H1 (cell line): Measurements from ENCODE around the gene SCGB3A1. TPM values are rescaled to one million over a fixed set of nuclear protein-coding genes. Genes with fewer than 3 reads are reported as not detected.

Experiments used
- HDAC6 ChIP-seq: IDR thresholded peaks from one replicate; pipeline ENCODE4 v1.7.1; 2012; ENCODE audit warnings: low read depth, mild to moderate bottlenecking, inconsistent platforms, low read length, moderate library complexity
- MAFK ChIP-seq: IDR thresholded peaks from 2 replicates; pipeline ENCODE4 v1.6.1; 2012; ENCODE audit warnings: low read depth, mild to moderate bottlenecking, improper control_type of control experiment, low read length
- POLR2AphosphoS5 ChIP-seq: IDR thresholded peaks from 2 replicates; pipeline ENCODE4 v1.6.1; 2011; ENCODE audit warnings: low read depth, low read length
- RAD21 ChIP-seq, 2 experiments: IDR thresholded peaks in 1 of 2; conservative IDR thresholded peaks in 1 of 2; 2 replicates each; pipeline ENCODE4 v1.6.1; 2011; ENCODE audit warnings: low read depth in 2 of 2, low read length in 2 of 2, improper control_type of control experiment in 1 of 2, inconsistent platforms in 1 of 2, mild to moderate bottlenecking in 1 of 2, moderate library complexity in 1 of 2
- SRF ChIP-seq: IDR thresholded peaks from 2 replicates; pipeline ENCODE4 v1.6.1; 2011; ENCODE audit warnings: mild to moderate bottlenecking, low read depth, low read length, moderate library complexity
- TBP ChIP-seq: IDR thresholded peaks from 2 replicates; pipeline ENCODE4 v1.6.1; 2011; ENCODE audit warnings: low read depth, low read length, improper control_type of control experiment
- TCF12 ChIP-seq: IDR thresholded peaks from 2 replicates; pipeline ENCODE4 v1.6.1; 2011; ENCODE audit warnings: low read depth, mild to moderate bottlenecking, low read length
- polyA plus RNA-seq, 7 experiments: library from polyadenylated mRNA; depleted of rRNA in 3 of 7; stranded (reverse) in 5 of 7; unstranded in 2 of 7; fragments of >200 nt in 5 of 7; fragments of 200-250 nt in 2 of 7; gene quantifications; 1 replicate in 5 of 7; 2 replicates in 1 of 7; 4 replicates in 1 of 7; pipeline versions ENCODE4 v1.2.1 to v1.2.3, GENCODE V29; 2011 to 2013; ENCODE audit warnings: missing spikeins in 2 of 7, mixed read lengths in 2 of 7
- total RNA-seq: library from RNA; stranded (reverse); fragmentation: NEBNext Ultra II Directional; extraction: Animal tissue kit (Norgen Biotek cat#: 25700); gene quantifications from 2 replicates; pipeline ENCODE4 v1.2.1, GENCODE V29; 2021
- TF ChIP-seq, protein P1 (sequence below): IDR thresholded peaks from 2 replicates; pipeline ENCODE4 v1.6.1; 2011; ENCODE audit warnings: low read length, improper control_type of control experiment

SCGB3A1 gene
- total and polyA plus RNA-seq, 2 of the 8 experiments (the other 6 are each of a cell fraction or from before 2014, with no cell fraction given): 0.20 TPM; not detected in 1

DNA sequence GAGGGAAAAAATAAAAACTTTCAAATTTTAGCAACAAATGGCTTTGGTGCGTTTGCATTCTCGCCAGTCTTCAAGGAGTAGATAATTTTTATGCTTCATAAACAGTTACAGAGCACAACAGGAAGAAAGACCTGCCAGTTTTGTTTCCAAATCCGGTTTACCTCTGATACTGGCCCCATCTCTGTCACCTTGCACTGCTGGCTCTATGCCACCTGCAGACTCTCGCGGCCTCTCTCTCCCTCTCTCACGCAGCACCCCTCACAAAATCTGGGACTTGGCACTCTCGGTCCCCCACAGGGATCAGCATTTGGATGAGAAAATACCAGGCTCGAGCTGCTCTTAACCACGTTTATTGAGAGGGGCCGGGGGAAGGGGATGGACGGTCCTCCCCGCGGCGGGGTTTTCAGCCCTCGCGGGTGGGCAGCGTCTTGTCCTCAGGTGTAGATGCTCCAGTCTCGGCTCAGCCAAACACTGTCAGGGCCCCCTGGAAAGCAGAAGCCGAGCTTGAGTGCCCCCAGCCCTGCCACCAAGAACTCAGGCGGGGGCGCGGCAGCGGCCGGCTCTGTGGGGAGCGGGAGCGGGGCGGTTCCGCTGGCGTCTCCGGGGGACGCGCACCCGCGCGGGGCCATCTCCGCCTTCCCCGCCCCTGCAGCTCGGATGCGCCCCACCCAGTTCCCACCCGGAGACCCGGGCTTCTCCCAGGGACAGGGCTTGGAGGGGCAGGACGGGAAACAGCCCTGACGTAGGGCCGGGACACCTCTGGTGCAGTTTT, 1.3 kb downstream of the SCGB3A1 start (continued):
- no peak for TF ChIP-seq HDAC6
- no peak for TF ChIP-seq MAFK
- TF ChIP-seq TCF12: no peak
- TF ChIP-seq POLR2AphosphoS5: no peak
- TF ChIP-seq RAD21 (IDR thresholded peaks at IDR 0.05 in 1 of 2, conservative IDR thresholded peaks at IDR 0.05 in 1 of 2; ENCODE audit: low read depth in 2 of 2, low read length in 2 of 2): no peak
- no peak for TF ChIP-seq TBP
- TF ChIP-seq, protein P1, sequence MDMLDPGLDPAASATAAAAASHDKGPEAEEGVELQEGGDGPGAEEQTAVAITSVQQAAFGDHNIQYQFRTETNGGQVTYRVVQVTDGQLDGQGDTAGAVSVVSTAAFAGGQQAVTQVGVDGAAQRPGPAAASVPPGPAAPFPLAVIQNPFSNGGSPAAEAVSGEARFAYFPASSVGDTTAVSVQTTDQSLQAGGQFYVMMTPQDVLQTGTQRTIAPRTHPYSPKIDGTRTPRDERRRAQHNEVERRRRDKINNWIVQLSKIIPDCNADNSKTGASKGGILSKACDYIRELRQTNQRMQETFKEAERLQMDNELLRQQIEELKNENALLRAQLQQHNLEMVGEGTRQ: no peak
- TF ChIP-seq SRF: no peak
